Measurements from ENCODE around the gene DUSP28.

DNA sequence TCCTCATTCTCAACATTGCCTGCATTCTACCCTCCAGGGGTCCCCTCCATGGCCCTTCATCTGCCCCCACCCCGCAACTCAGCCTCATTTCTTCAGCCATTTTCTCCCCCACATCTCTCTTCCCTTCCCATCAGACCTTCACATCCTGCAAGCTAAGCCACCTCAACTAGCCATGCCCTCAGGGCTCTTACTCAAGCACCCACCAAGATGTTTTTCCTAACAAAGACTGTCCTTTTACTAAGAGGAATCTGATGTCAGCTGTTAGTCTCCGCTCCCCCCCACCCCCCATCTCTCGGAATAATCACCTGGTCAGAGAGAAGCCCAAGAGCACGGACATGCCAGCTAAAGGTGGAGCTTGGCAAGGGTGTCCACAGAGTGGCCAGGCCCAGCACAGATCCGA is 21.7 kb downstream of the DUSP28 start:
- TF ChIP-seq, protein P1, sequence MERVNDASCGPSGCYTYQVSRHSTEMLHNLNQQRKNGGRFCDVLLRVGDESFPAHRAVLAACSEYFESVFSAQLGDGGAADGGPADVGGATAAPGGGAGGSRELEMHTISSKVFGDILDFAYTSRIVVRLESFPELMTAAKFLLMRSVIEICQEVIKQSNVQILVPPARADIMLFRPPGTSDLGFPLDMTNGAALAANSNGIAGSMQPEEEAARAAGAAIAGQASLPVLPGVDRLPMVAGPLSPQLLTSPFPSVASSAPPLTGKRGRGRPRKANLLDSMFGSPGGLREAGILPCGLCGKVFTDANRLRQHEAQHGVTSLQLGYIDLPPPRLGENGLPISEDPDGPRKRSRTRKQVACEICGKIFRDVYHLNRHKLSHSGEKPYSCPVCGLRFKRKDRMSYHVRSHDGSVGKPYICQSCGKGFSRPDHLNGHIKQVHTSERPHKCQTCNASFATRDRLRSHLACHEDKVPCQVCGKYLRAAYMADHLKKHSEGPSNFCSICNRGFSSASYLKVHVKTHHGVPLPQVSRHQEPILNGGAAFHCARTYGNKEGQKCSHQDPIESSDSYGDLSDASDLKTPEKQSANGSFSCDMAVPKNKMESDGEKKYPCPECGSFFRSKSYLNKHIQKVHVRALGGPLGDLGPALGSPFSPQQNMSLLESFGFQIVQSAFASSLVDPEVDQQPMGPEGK (CRISPR knock-in tag; IDR thresholded peaks at IDR 0.05; ENCODE audit: borderline replicate concordance): no peak
- no peak for TF ChIP-seq ARNTL (CRISPR knock-in tag; IDR thresholded peaks at IDR 0.05; ENCODE audit: borderline replicate concordance, low read depth)
- TF ChIP-seq OSR1 (CRISPR knock-in tag; IDR thresholded peaks at IDR 0.05): no peak
- TF ChIP-seq BACH2 (CRISPR knock-in tag; IDR thresholded peaks at IDR 0.05; ENCODE audit: borderline replicate concordance): no peak
- TF ChIP-seq CSDC2 (CRISPR knock-in tag; IDR thresholded peaks at IDR 0.05): no peak
- no peak for TF ChIP-seq ZC3H10 (CRISPR knock-in tag; IDR thresholded peaks at IDR 0.05)
- no peak for TF ChIP-seq RARB (CRISPR knock-in tag; IDR thresholded peaks at IDR 0.05)
- TF ChIP-seq, protein P2, sequence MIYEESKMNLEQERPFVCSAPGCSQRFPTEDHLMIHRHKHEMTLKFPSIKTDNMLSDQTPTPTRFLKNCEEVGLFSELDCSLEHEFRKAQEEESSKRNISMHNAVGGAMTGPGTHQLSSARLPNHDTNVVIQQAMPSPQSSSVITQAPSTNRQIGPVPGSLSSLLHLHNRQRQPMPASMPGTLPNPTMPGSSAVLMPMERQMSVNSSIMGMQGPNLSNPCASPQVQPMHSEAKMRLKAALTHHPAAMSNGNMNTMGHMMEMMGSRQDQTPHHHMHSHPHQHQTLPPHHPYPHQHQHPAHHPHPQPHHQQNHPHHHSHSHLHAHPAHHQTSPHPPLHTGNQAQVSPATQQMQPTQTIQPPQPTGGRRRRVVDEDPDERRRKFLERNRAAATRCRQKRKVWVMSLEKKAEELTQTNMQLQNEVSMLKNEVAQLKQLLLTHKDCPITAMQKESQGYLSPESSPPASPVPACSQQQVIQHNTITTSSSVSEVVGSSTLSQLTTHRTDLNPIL (CRISPR knock-in tag; IDR thresholded peaks at IDR 0.05; ENCODE audit: low read depth): no peak
- TF ChIP-seq, protein P3, sequence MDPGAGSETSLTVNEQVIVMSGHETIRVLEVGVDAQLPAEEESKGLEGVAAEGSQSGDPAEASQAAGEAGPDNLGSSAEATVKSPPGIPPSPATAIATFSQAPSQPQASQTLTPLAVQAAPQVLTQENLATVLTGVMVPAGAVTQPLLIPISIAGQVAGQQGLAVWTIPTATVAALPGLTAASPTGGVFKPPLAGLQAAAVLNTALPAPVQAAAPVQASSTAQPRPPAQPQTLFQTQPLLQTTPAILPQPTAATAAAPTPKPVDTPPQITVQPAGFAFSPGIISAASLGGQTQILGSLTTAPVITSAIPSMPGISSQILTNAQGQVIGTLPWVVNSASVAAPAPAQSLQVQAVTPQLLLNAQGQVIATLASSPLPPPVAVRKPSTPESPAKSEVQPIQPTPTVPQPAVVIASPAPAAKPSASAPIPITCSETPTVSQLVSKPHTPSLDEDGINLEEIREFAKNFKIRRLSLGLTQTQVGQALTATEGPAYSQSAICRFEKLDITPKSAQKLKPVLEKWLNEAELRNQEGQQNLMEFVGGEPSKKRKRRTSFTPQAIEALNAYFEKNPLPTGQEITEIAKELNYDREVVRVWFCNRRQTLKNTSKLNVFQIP (CRISPR knock-in tag; IDR thresholded peaks at IDR 0.05; ENCODE audit: borderline replicate concordance, low read depth): no peak
- no peak for TF ChIP-seq ESRRG (CRISPR knock-in tag; IDR thresholded peaks at IDR 0.05)
- TF ChIP-seq ZNF8 (CRISPR knock-in tag; IDR thresholded peaks at IDR 0.05): no peak
- TF ChIP-seq, protein P4, sequence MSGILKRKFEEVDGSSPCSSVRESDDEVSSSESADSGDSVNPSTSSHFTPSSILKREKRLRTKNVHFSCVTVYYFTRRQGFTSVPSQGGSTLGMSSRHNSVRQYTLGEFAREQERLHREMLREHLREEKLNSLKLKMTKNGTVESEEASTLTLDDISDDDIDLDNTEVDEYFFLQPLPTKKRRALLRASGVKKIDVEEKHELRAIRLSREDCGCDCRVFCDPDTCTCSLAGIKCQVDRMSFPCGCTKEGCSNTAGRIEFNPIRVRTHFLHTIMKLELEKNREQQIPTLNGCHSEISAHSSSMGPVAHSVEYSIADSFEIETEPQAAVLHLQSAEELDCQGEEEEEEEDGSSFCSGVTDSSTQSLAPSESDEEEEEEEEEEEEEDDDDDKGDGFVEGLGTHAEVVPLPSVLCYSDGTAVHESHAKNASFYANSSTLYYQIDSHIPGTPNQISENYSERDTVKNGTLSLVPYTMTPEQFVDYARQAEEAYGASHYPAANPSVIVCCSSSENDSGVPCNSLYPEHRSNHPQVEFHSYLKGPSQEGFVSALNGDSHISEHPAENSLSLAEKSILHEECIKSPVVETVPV (CRISPR knock-in tag; IDR thresholded peaks at IDR 0.05): no peak
